Measurements from ENCODE around the gene TRIM69. TPM values are rescaled to one million over a fixed set of nuclear protein-coding genes. Genes with fewer than 3 reads are reported as not detected.

Gene TRIM69
- total and polyA plus RNA-seq, 2 of the 8 experiments (the other 6 are each of a cell fraction or from before 2014, with no cell fraction given): 4.3 to 6.2 TPM

- no peak overlapping the region for H3K18ac ChIP-seq (ENCODE audit: extremely low read depth, low read length)
- no peaks in the 10 kb centered on the region for H4K20me1 ChIP-seq (replicated peaks in 1 of 2; ENCODE audit: control insufficient read depth in 1 of 2, insufficient read depth in 2 of 2, low read length in 2 of 2)
- H2AFZ ChIP-seq (ENCODE audit: low read length): no peak overlapping the region
- H3K4ac ChIP-seq (replicated peaks; ENCODE audit: insufficient read length, low read depth, low read length): no peak overlapping the region
- no peak overlapping the region for H4K8ac ChIP-seq (ENCODE audit: extremely low read depth, insufficient read depth, low read length)
- H4K5ac ChIP-seq (ENCODE audit: insufficient read length, low read depth, low read length): no peak overlapping the region
- no peak overlapping the region for H2BK120ac ChIP-seq (replicated peaks; ENCODE audit: low read depth, low read length)
- H3K27ac ChIP-seq (ENCODE audit: low read depth, low read length): no peak overlapping the region
- H2BK12ac ChIP-seq (ENCODE audit: low read depth, low read length): no peak overlapping the region
- H2BK5ac ChIP-seq (ENCODE audit: low read depth, low read length): no peak overlapping the region
- peaks cover 0 to 6% of the 10 kb centered on the region in 2 experiments; a peak in 1 of 4 replicates for H3K9me3 ChIP-seq (ENCODE audit: insufficient read depth in 2 of 2, low read depth in 1 of 2, low read length in 1 of 2)
- no peak overlapping the region for H2AK5ac ChIP-seq (ENCODE audit: low read depth, low read length)
- DNase-seq (ENCODE audit: low read depth in 1 of 2, low spot score in 2 of 2) (no peak), FAIRE-seq (no peak)
- no peak overlapping the region for H2BK15ac ChIP-seq (ENCODE audit: low read length)
- no peaks in the 10 kb centered on the region for H3K79me2 ChIP-seq (ENCODE audit: control insufficient read depth in 1 of 2, insufficient read depth in 2 of 2, low read length in 2 of 2)
- no peaks in the 10 kb centered on the region for H3K23me2 ChIP-seq (ENCODE audit: low read depth, low read length)
- TF ChIP-seq FOSL1 (IDR thresholded peaks at IDR 0.05; ENCODE audit: insufficient read depth, low read depth, low read length) (no peak), GABPA (IDR thresholded peaks at IDR 0.05; ENCODE audit: borderline replicate concordance, insufficient read depth, low read length) (no peak), ATF2 (IDR thresholded peaks at IDR 0.05; ENCODE audit: low read length) (no peak), POLR2AphosphoS5 (IDR thresholded peaks at IDR 0.05; ENCODE audit: low read depth, low read length) (no peak)
- no peak overlapping the region for H4K91ac ChIP-seq (replicated peaks; ENCODE audit: insufficient read length, low read length)
- H3K36me3 ChIP-seq (ENCODE audit: control insufficient read depth in 2 of 4, insufficient read depth in 4 of 4, low read length in 3 of 4): no peaks in the 10 kb centered on the region
- H3K23ac ChIP-seq (ENCODE audit: insufficient read length): no peak overlapping the region
- ChIA-PET CTCF (ENCODE audit: partially characterized antibody) (interaction anchor here (1.4 to 5.0 kb wide), 6 partner anchors 8 to 157 kb away, joined by 5 to 87 read pairs (median 10); partner anchors contain the start of genes B2M, PATL2 and SPG11), POLR2A (ENCODE audit: partially characterized antibody) (interaction anchor here (0.6 kb wide), 1 partner anchor 156 kb away, joined by 4 read pairs; no protein-coding TSS in a partner anchor)
- WGBS, 2 experiments (ENCODE audit: extremely low coverage in 1 of 2, insufficient coverage in 1 of 2, insufficient read length in 1 of 2, insufficient replicate concordance in 2 of 2, low coverage in 1 of 2, low lambda C conversion rate in 2 of 2, missing lambda C conversion rate in 1 of 2): 88% methylated on average over 2 of the region's 2 CpGs; no CpG with 5 or more reads in 1 of the 2 experiments
- no peaks in the 10 kb centered on the region for H3K79me1 ChIP-seq (ENCODE audit: low read depth, low read length)
- no peak overlapping the region for H3K56ac ChIP-seq (replicated peaks; ENCODE audit: insufficient read length, low read depth, low read length)
- no peak overlapping the region for H3K4me2 ChIP-seq (ENCODE audit: insufficient read depth in 1 of 2, low read depth in 2 of 2, low read length in 2 of 2)
- no peak overlapping the region for H3K14ac ChIP-seq (ENCODE audit: insufficient read length)
- H3K4me1 ChIP-seq (replicated peaks in 1 of 4; ENCODE audit: control insufficient read depth in 3 of 4, insufficient read depth in 4 of 4, low read length in 3 of 4): no peaks in the 10 kb centered on the region
- no peak overlapping the region for H3K4me3 ChIP-seq (ENCODE audit: extremely low read depth in 1 of 4, insufficient read depth in 2 of 4, low read depth in 3 of 4, low read length in 4 of 4)
- H3K9ac ChIP-seq (replicated peaks in 1 of 4; ENCODE audit: extremely low read depth in 1 of 4, low read depth in 3 of 4, low read length in 3 of 4): no peak overlapping the region
- no peaks in the 10 kb centered on the region for H3K27me3 ChIP-seq (replicated peaks in 1 of 4; ENCODE audit: control insufficient read depth in 3 of 4, extremely low read depth in 1 of 4, insufficient read depth in 3 of 4, low read length in 3 of 4)
- H2BK20ac ChIP-seq (ENCODE audit: low read length): no peak overlapping the region
These were observed 1.4 kb upstream of the TRIM69 start for GRCh38 chr15:44734839-44735481.

Data from H1 (cell line).